OCI-LY1 (cell line): ENCODE results near the gene PRSS50.

ENCODE experiments used
- H2AFZ ChIP-seq: fragments of 200-600 bp; sonication (generic), shearing (Covaris generic); 2 replicates; pipeline ENCODE4 v1.6.0; 2014; ENCODE audit warnings: antibody characterized with exemption, mild to moderate bottlenecking, low read length
- H3F3A ChIP-seq: fragments of 200-600 bp; sonication (generic), shearing (Covaris generic); 2 replicates; pipeline ENCODE4 v1.6.0; 2014; ENCODE audit warnings: mild to moderate bottlenecking, antibody characterized with exemption, low read length, moderate library complexity; ENCODE audit not compliant: insufficient read depth
- H3K27ac ChIP-seq: fragments of 200-600 bp; sonication (generic); 2 replicates; pipeline ENCODE4 v1.5.1; 2014; ENCODE audit warnings: low read length, mixed run types, mild to moderate bottlenecking, low read depth; ENCODE audit not compliant: poor library complexity, severe bottlenecking
- H3K27me3 ChIP-seq: fragments of 200-600 bp; sonication (generic); 2 replicates; pipeline ENCODE4 v1.6.0; 2014; ENCODE audit warnings: antibody characterized with exemption, mild to moderate bottlenecking, low read length, moderate library complexity; ENCODE audit not compliant: insufficient read depth
- H3K36me3 ChIP-seq: fragments of 200-600 bp; sonication (generic); 2 replicates; pipeline ENCODE4 v1.6.1; 2014; ENCODE audit warnings: mild to moderate bottlenecking, antibody characterized with exemption, low read length, moderate library complexity, mixed read lengths; ENCODE audit not compliant: insufficient read depth
- H3K4me1 ChIP-seq: fragments of 200-600 bp; sonication (generic); 2 replicates; pipeline ENCODE4 v1.5.1; 2014; ENCODE audit warnings: mild to moderate bottlenecking, low read length, moderate library complexity; ENCODE audit not compliant: insufficient read depth, severe bottlenecking
- H3K4me2 ChIP-seq: fragments of 200-600 bp; sonication (generic), shearing (Covaris generic); 2 replicates; pipeline ENCODE4 v1.6.1; 2014; ENCODE audit warnings: low read length
- H3K4me3 ChIP-seq: fragments of 200-600 bp; sonication (generic); 2 replicates; pipeline ENCODE4 v1.5.1; 2014; ENCODE audit warnings: low read length, low read depth, mild to moderate bottlenecking, mixed read lengths; ENCODE audit not compliant: poor library complexity, severe bottlenecking
- H3K79me2 ChIP-seq: fragments of 200-600 bp; shearing (Covaris generic); 2 replicates; pipeline ENCODE4 v1.6.1; 2016; ENCODE audit warnings: mixed run types, low read length, mixed read lengths; ENCODE audit not compliant: insufficient read depth
- H3K9ac ChIP-seq: fragments of 200-600 bp; sonication (generic), shearing (Covaris generic); 2 replicates; pipeline ENCODE4 v1.6.1; 2014; ENCODE audit warnings: mild to moderate bottlenecking, low read length, mixed read lengths
- H3K9me2 ChIP-seq: fragments of 200-600 bp; sonication (generic), shearing (Covaris generic); 2 replicates; pipeline ENCODE4 v1.6.1; 2014; ENCODE audit warnings: low read depth, mild to moderate bottlenecking, low read length, mixed read lengths
- H3K9me3 ChIP-seq: fragments of 200-600 bp; shearing (Covaris generic); 2 replicates; pipeline ENCODE4 v1.6.1; 2014; ENCODE audit warnings: low read length, mixed read lengths
- H4K20me1 ChIP-seq: fragments of 200-600 bp; sonication (generic), shearing (Covaris generic); 2 replicates; pipeline ENCODE4 v1.6.0; 2016; ENCODE audit warnings: mild to moderate bottlenecking, low read length; ENCODE audit not compliant: insufficient read depth
- EZH2 ChIP-seq: fragments of 200-600 bp; sonication (generic), shearing (Covaris generic); IDR thresholded peaks from 2 replicates; pipeline ENCODE4 v1.8.0; 2017; ENCODE audit warnings: borderline replicate concordance, mixed run types, mild to moderate bottlenecking, antibody characterized with exemption, low read length, moderate library complexity, mixed read lengths
- TF ChIP-seq, protein P1 (sequence below): fragments of 200-600 bp; sonication (generic), shearing (Covaris generic); IDR thresholded peaks from 2 replicates; pipeline ENCODE4 v1.5.1; 2017; ENCODE audit warnings: mild to moderate bottlenecking, antibody characterized with exemption, low read length, moderate library complexity, mixed read lengths

The PRSS50 gene

DNA sequence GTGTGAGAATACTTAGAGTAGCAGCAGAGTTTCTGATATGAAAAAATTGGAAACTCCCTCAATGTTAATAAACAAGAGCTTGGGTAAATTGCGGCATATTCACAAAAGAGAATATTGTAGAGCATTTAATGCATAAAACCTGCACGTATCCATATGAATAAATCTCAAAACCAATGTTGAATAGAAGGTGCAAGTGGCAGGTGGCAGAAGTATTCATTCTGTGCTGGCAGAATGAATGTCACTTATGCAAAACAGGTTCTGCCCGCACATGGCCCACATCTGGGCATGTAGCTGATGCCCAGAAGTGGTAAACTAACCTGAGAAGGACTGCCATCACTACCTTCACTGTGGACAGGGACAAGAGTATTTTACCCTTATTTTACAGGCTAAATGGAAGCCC lies 14.1 kb upstream of the PRSS50 start:
- Histone ChIP-seq H2AFZ (no peak overlapping the region), H3K36me3 (no peaks in the 10 kb centered on the region), H3K27ac (no peak overlapping the region), H3K9me2 (no peaks in the 10 kb centered on the region), H4K20me1 (no peaks in the 10 kb centered on the region), H3K4me2 (no peak overlapping the region), H3F3A (no peaks in the 10 kb centered on the region), H3K4me3 (no peak overlapping the region), H3K9me3 (no peaks in the 10 kb centered on the region), H3K79me2 (no peaks in the 10 kb centered on the region), H3K27me3 (peaks cover 5% of the 10 kb centered on the region; the same call in 1 of the 2 replicates), H3K4me1 (no peaks in the 10 kb centered on the region), H3K9ac (no peak overlapping the region)
- TF ChIP-seq EZH2 = no peak
- TF ChIP-seq, protein P1, sequence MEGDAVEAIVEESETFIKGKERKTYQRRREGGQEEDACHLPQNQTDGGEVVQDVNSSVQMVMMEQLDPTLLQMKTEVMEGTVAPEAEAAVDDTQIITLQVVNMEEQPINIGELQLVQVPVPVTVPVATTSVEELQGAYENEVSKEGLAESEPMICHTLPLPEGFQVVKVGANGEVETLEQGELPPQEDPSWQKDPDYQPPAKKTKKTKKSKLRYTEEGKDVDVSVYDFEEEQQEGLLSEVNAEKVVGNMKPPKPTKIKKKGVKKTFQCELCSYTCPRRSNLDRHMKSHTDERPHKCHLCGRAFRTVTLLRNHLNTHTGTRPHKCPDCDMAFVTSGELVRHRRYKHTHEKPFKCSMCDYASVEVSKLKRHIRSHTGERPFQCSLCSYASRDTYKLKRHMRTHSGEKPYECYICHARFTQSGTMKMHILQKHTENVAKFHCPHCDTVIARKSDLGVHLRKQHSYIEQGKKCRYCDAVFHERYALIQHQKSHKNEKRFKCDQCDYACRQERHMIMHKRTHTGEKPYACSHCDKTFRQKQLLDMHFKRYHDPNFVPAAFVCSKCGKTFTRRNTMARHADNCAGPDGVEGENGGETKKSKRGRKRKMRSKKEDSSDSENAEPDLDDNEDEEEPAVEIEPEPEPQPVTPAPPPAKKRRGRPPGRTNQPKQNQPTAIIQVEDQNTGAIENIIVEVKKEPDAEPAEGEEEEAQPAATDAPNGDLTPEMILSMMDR = no peak

DNA sequence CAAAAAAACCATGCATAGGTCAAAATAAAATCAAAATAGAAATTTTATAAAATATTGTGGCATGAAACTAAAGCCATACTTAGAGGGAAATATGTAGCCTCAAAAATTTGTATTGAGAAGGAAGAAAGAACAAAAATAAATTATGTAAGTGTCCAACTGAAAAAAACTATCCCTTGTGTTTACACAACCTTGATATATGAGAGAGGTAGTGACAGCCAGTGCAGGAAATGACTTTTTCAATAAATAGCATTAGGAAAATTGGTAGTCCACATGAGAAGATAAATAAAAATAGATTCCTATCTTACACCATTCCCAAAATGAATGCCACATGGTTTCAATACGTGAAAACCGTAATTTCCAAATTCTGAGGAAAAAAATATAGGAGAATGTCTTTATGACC lies 13.2 kb upstream of the PRSS50 start:
- H3K9me2 ChIP-seq = no peaks in the 10 kb centered on the region
- no peaks in the 10 kb centered on the region for H4K20me1 ChIP-seq
- no peaks in the 10 kb centered on the region for H3K36me3 ChIP-seq
- H3K9me3 ChIP-seq = no peaks in the 10 kb centered on the region
- H3K27me3 ChIP-seq = peaks cover 5% of the 10 kb centered on the region; the same call in 1 of the 2 replicates
- TF ChIP-seq, protein P1 = no peak
- no peak for TF ChIP-seq EZH2
- no peaks in the 10 kb centered on the region for H3K79me2 ChIP-seq
- no peak overlapping the region for H3K27ac ChIP-seq
- H3K4me3 ChIP-seq = no peak overlapping the region
- no peaks in the 10 kb centered on the region for H3F3A ChIP-seq
- H3K4me2 ChIP-seq = no peak overlapping the region
- no peak overlapping the region for H2AFZ ChIP-seq
- H3K9ac ChIP-seq = no peak overlapping the region
- no peaks in the 10 kb centered on the region for H3K4me1 ChIP-seq

DNA sequence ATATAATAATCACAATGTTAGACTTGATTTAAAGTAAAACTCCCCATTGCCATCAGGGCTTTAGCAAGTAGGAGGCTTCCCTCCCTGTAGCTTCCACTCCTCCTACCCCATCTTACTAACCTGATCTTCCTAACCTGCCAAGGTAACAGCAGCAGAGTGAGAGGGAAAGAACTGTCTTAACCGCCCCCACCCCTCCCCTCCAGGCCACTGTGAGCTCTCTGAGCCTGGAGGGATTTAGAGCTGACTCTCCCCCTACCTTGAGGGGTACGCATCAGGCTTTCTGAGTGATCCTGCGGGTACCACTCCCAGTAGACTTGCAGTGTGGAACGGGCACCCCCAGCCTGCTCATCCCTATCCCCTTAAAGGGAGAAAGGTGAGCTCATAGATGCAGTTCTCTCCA lies 11.4 kb upstream of the PRSS50 start:
- H3K27me3 ChIP-seq = peaks cover 5% of the 10 kb centered on the region; the same call in 1 of the 2 replicates
- H3K79me2 ChIP-seq = no peaks in the 10 kb centered on the region
- H3K4me3 ChIP-seq = no peak overlapping the region
- H3K36me3 ChIP-seq = no peaks in the 10 kb centered on the region
- TF ChIP-seq, protein P1 = no peak
- TF ChIP-seq EZH2 = no peak
- no peak overlapping the region for H2AFZ ChIP-seq
- H3K9me3 ChIP-seq = no peaks in the 10 kb centered on the region
- no peaks in the 10 kb centered on the region for H4K20me1 ChIP-seq
- no peaks in the 10 kb centered on the region for H3F3A ChIP-seq
- no peaks in the 10 kb centered on the region for H3K9me2 ChIP-seq
- no peaks in the 10 kb centered on the region for H3K4me1 ChIP-seq
- H3K9ac ChIP-seq = no peak overlapping the region
- H3K4me2 ChIP-seq = no peak overlapping the region
- no peak overlapping the region for H3K27ac ChIP-seq
